Measurements from ENCODE around the gene MMP25. TPM values are rescaled to one million over a fixed set of nuclear protein-coding genes. Genes with fewer than 3 reads are reported as not detected.

MMP25 gene
- total RNA-seq, 1 experiment from 2014 or later, result 0.67 TPM

DNA sequence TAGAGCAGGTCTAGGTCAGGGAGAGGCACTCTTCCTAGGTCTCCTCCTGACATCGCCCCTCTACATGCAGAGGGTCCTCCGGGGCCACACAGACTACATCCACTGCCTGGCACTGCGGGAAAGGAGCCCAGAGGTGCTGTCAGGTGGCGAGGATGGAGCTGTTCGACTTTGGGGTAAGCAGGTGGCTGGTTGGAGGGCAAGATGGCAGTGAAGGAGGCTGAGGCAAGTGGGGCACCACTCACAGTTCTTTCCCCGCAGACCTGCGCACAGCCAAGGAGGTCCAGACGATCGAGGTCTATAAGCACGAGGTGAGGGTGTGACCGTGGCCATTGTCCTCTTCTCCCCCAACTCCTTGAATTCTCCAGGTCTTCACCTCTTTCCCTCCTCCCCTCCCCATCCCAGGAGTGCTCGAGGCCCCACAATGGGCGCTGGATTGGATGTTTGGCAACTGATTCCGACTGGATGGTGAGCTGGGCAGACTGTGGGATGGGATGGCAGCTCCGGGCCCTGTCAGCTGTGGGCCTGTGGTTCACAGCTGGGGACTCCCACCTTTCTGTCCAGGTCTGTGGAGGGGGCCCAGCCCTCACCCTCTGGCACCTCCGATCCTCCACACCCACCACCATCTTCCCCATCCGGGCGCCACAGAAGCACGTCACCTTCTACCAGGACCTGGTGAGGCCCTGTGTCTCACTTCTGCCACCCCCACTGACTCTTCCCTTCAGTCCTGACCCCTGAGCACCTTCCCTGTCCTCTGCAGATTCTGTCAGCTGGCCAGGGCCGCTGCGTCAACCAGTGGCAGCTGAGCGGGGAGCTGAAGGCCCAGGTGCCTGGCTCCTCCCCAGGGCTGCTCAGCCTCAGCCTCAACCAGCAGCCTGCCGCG lies 19.5 kb upstream of the MMP25 start:
- H3K27me3 ChIP-seq (ENCODE audit: control insufficient read depth, insufficient read depth, low read length), result no peaks in the 10 kb centered on the region
- ChIA-PET POLR2A (interaction anchor here (0.5 to 0.7 kb wide), 4 partner anchors 20 to 1738 kb away, joined by 3 to 10 read pairs (median 7); no protein-coding TSS in a partner anchor), CTCF (interaction anchor here (0.6 kb wide), 1 partner anchor 96 kb away, joined by 3 read pairs; no protein-coding TSS in a partner anchor)
- intact Hi-C loops (cut with micrococcal nuclease; ENCODE audit: unreplicated experiment), result no loop called here
- peaks cover 3% of the 10 kb centered on the region for H3K36me3 ChIP-seq (ENCODE audit: control insufficient read depth, insufficient read depth, low read length)
- H3K4me1 ChIP-seq (ENCODE audit: control insufficient read depth, insufficient read depth, low read length), result peaks cover 17% of the 10 kb centered on the region
- H3K4me3 ChIP-seq (ENCODE audit: low read depth in 2 of 2, low read length in 2 of 2), result no peak overlapping the region
- H3K27ac ChIP-seq (ENCODE audit: low read length), result no peak overlapping the region
- BruUV-seq (replicated peaks), result no TSS peak
- TF ChIP-seq, protein P1, sequence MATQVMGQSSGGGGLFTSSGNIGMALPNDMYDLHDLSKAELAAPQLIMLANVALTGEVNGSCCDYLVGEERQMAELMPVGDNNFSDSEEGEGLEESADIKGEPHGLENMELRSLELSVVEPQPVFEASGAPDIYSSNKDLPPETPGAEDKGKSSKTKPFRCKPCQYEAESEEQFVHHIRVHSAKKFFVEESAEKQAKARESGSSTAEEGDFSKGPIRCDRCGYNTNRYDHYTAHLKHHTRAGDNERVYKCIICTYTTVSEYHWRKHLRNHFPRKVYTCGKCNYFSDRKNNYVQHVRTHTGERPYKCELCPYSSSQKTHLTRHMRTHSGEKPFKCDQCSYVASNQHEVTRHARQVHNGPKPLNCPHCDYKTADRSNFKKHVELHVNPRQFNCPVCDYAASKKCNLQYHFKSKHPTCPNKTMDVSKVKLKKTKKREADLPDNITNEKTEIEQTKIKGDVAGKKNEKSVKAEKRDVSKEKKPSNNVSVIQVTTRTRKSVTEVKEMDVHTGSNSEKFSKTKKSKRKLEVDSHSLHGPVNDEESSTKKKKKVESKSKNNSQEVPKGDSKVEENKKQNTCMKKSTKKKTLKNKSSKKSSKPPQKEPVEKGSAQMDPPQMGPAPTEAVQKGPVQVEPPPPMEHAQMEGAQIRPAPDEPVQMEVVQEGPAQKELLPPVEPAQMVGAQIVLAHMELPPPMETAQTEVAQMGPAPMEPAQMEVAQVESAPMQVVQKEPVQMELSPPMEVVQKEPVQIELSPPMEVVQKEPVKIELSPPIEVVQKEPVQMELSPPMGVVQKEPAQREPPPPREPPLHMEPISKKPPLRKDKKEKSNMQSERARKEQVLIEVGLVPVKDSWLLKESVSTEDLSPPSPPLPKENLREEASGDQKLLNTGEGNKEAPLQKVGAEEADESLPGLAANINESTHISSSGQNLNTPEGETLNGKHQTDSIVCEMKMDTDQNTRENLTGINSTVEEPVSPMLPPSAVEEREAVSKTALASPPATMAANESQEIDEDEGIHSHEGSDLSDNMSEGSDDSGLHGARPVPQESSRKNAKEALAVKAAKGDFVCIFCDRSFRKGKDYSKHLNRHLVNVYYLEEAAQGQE (IDR thresholded peaks at IDR 0.05; ENCODE audit: insufficient read depth in 1 of 2, low read depth in 2 of 2, low read length in 1 of 2), result no peak
- no peaks in the 10 kb centered on the region for H3K9me3 ChIP-seq (ENCODE audit: control insufficient read depth, insufficient read depth, low read depth, low read length)
- in situ Hi-C loops (cut with HindIII; ENCODE audit: low pct_unique_long_range_greater_than_20kb, low sequenced_read_pairs), result no loop called here
- no peak for DNase-seq (ENCODE audit: low read depth, low spot score)
- ATAC-seq, result no peak

DNA sequence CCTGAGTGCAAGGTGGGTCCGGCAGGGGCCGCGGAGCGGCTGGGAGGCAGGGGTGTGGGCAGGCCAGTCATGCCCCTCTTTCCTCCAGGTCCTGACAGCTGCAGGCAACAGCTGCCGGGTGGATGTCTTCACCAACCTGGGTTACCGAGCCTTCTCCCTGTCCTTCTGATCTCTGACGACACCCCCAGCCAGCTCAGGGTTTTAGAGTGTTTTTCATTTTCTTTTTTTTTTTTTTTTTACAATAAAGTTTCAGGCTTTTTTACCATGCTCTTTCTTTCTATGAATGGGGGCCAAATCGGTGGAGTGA lies 18.9 kb upstream of the MMP25 start:
- no peaks in the 10 kb centered on the region for H3K36me3 ChIP-seq (ENCODE audit: control insufficient read depth, insufficient read depth, low read length)
- ChIA-PET POLR2A (interaction anchor here (0.5 to 0.7 kb wide), 4 partner anchors 20 to 1737 kb away, joined by 3 to 10 read pairs (median 7); no protein-coding TSS in a partner anchor), CTCF (interaction anchor here (0.6 to 1.2 kb wide), 5 partner anchors 9 to 107 kb away, joined by 3 to 5 read pairs (median 4); partner anchors contain the start of genes CLDN6 and ZNF213)
- H3K27me3 ChIP-seq (ENCODE audit: control insufficient read depth, insufficient read depth, low read length), result no peaks in the 10 kb centered on the region
- in situ Hi-C loops (cut with HindIII; ENCODE audit: low pct_unique_long_range_greater_than_20kb, low sequenced_read_pairs) (no loop called here), intact Hi-C loops (cut with micrococcal nuclease; ENCODE audit: unreplicated experiment) (no loop called here)
- H3K27ac ChIP-seq (ENCODE audit: low read length), result no peak overlapping the region
- TF ChIP-seq, protein P1 (IDR thresholded peaks at IDR 0.05; ENCODE audit: insufficient read depth in 1 of 2, low read depth in 2 of 2, low read length in 1 of 2), result no peak
- no peak for TF ChIP-seq SIN3A (IDR thresholded peaks at IDR 0.05; ENCODE audit: borderline replicate concordance, insufficient read depth, low read depth, low read length)
- no peak for TF ChIP-seq CTCF (IDR thresholded peaks at IDR 0.05)
- no peak for TF ChIP-seq POLR2AphosphoS5 (IDR thresholded peaks at IDR 0.05; ENCODE audit: low read depth, low read length)
- no peaks in the 10 kb centered on the region for H3K9me3 ChIP-seq (ENCODE audit: control insufficient read depth, insufficient read depth, low read depth, low read length)
- BruUV-seq (replicated peaks), result no TSS peak
- ATAC-seq (no peak), DNase-seq (ENCODE audit: low read depth, low spot score) (no peak)
- H3K4me1 ChIP-seq (ENCODE audit: control insufficient read depth, insufficient read depth, low read length), result peaks cover 12% of the 10 kb centered on the region
- no peak overlapping the region for H3K4me3 ChIP-seq (ENCODE audit: low read depth in 2 of 2, low read length in 2 of 2)

Data from Panc1 (cell line).